HG02840 (cell line): ENCODE results near the gene PDXK.
"Not testable (repeated sequence)": the region's sequence is repeated elsewhere in the genome, so short reads cannot be mapped to it uniquely, and the experiment has no call there.

Experiments used
- ATAC-seq: cut with Tn5 transposase; IDR thresholded peaks from one replicate; pipeline ENCODE4 v1.9.1; 2021; ENCODE audit warnings: mild to moderate bottlenecking, moderate library complexity, moderate number of reproducible peaks; ENCODE audit not compliant: unreplicated experiment, low FRiP score

The PDXK gene

GRCh38 chr21:43696214-43696613 is 22.7 kb upstream of the PDXK start:
- ATAC-seq: no peak

GRCh38 chr21:43697758-43698643 is 20.9 kb upstream of the PDXK start:
- ATAC-seq: no peak

GRCh38 chr21:43699492-43699777 is 19.5 kb upstream of the PDXK start:
- not testable (repeated sequence) for ATAC-seq

GRCh38 chr21:43699933-43700599 is 18.9 kb upstream of the PDXK start:
- ATAC-seq: no peak

GRCh38 chr21:43701936-43702784 is 16.8 kb upstream of the PDXK start:
- no peak for ATAC-seq

GRCh38 chr21:43702785-43703034 is 16.2 kb upstream of the PDXK start:
- no peak for ATAC-seq

- ATAC-seq: no peak
These were observed 15.7 kb upstream of the PDXK start for GRCh38 chr21:43703035-43703880.

GRCh38 chr21:43707462-43707861 is 11.5 kb upstream of the PDXK start:
- no peak for ATAC-seq

GRCh38 chr21:43708745-43709381 is 10.1 kb upstream of the PDXK start:
- ATAC-seq: no peak

GRCh38 chr21:43712268-43712942 is 6.5 kb upstream of the PDXK start:
- no peak for ATAC-seq

GRCh38 chr21:43713123-43713522 is 5.8 kb upstream of the PDXK start:
- ATAC-seq: not testable (repeated sequence)

- ATAC-seq: no peak
These were observed 2.4 kb upstream of the PDXK start for GRCh38 chr21:43716376-43717165.

- ATAC-seq: no peak
These were observed 1.6 kb upstream of the PDXK start for GRCh38 chr21:43717166-43717853.

- ATAC-seq: no peak
These were observed 710 bp upstream of the PDXK start for GRCh38 chr21:43717967-43718871.

GRCh38 chr21:43719748-43720538 is 1.0 kb downstream of the PDXK start:
- no peak for ATAC-seq

- no peak for ATAC-seq
These were observed 1.7 kb downstream of the PDXK start for GRCh38 chr21:43720539-43721166.
